Activated naive CD8-positive, alpha-beta T cell treated with anti-CD3 and anti-CD28 coated beads, Interleukin-2, amount 50 U/mL, for 24 hours (primary cell): ENCODE results near the gene SDK2.

Source experiments
- ATAC-seq: fragments of 150-1000 bp; cut with Tn5 transposase; one replicate; pipeline ENCODE4 v1.10.0; 2021
- DNase-seq: peaks from one replicate; pipeline ENCODE4 v3.0.0; 2021
- H3K27ac Mint-ChIP-seq: one replicate; pipeline ENCODE4 v1.8.0; 2021; ENCODE audit warnings: mild to moderate bottlenecking, mixed read lengths
- H3K27me3 Mint-ChIP-seq: one replicate; pipeline ENCODE4 v1.8.0; 2021; ENCODE audit warnings: mixed read lengths
- H3K36me3 Mint-ChIP-seq: one replicate; pipeline ENCODE4 v1.8.0; 2021; ENCODE audit warnings: low read depth, mixed read lengths
- H3K4me1 Mint-ChIP-seq: one replicate; pipeline ENCODE4 v1.8.0; 2021; ENCODE audit warnings: mixed read lengths
- H3K4me3 Mint-ChIP-seq: one replicate; pipeline ENCODE4 v1.8.0; 2021; ENCODE audit warnings: mild to moderate bottlenecking, moderate library complexity, mixed read lengths
- H3K9me3 Mint-ChIP-seq: one replicate; pipeline ENCODE4 v1.8.0; 2021; ENCODE audit warnings: mixed read lengths

Gene SDK2

GRCh38 chr17:73564843-73565242 is 79.4 kb downstream of the SDK2 start:
- Mint-ChIP-seq H3K36me3 (no peaks in the 10 kb centered on the region), H3K9me3 (no peaks in the 10 kb centered on the region), H3K27ac (no peak overlapping the region), H3K4me3 (no peak overlapping the region), H3K4me1 (peaks cover 25% of the 10 kb centered on the region), H3K27me3 (no peaks in the 10 kb centered on the region)
- DNase-seq (no peak), ATAC-seq (no peak)

GRCh38 chr17:73562896-73563295 is 81.3 kb downstream of the SDK2 start:
- no peaks in the 10 kb centered on the region for H3K9me3 Mint-ChIP-seq
- DNase-seq, result no peak
- ATAC-seq, result no peak
- H3K4me1 Mint-ChIP-seq, result peaks cover 20% of the 10 kb centered on the region
- H3K27me3 Mint-ChIP-seq, result no peaks in the 10 kb centered on the region
- no peak overlapping the region for H3K4me3 Mint-ChIP-seq
- H3K36me3 Mint-ChIP-seq, result no peaks in the 10 kb centered on the region
- no peak overlapping the region for H3K27ac Mint-ChIP-seq

DNA sequence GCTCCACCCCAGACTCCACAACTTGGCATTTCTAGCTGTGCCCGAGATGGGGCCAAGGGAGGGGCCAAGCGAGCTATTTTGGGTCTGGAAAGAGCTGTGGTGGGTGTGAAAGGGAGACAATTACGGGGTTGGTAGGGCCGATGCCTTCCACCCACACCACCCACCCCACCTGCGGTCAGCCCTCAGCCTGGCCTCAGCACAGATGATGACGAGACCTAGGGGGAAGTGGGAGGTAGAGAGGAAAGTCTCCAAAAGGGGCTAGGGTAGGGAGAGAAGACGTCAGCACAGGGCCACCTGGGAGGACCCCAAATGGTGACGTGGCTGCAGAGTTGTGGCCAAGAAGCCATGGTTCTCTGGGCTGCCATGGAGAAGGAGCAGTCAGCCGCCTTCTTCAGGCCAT is 83.1 kb downstream of the SDK2 start:
- Mint-ChIP-seq H3K27me3 (no peaks in the 10 kb centered on the region), H3K27ac (no peak overlapping the region), H3K36me3 (no peaks in the 10 kb centered on the region), H3K4me1 (peaks cover 8% of the 10 kb centered on the region), H3K9me3 (no peaks in the 10 kb centered on the region), H3K4me3 (no peak overlapping the region)
- ATAC-seq (no peak), DNase-seq (no peak)

DNA sequence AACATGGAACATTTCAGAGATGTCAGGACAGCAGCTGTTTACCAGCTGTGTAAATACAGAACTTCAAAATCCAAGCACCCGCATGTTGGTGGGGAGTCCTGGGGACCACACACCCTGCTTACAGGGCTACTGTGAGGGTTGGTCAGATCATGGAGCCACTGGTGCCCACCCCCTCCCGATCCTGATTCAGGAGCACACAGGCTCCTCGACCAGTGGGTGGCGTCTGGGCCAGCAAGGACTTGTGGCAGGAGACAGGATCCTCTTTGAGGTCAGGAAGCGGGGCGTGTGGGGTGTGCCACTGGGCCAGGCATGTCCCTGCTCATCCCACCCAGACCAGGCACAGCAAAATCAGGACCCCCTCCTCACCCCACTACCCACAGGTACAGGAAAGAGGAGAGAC is 83.6 kb downstream of the SDK2 start:
- H3K4me3 Mint-ChIP-seq, result no peak overlapping the region
- DNase-seq (no peak), ATAC-seq (no peak)
- H3K4me1 Mint-ChIP-seq, result peaks cover 6% of the 10 kb centered on the region
- no peak overlapping the region for H3K27ac Mint-ChIP-seq
- no peaks in the 10 kb centered on the region for H3K27me3 Mint-ChIP-seq
- H3K9me3 Mint-ChIP-seq, result no peaks in the 10 kb centered on the region
- no peaks in the 10 kb centered on the region for H3K36me3 Mint-ChIP-seq

DNA sequence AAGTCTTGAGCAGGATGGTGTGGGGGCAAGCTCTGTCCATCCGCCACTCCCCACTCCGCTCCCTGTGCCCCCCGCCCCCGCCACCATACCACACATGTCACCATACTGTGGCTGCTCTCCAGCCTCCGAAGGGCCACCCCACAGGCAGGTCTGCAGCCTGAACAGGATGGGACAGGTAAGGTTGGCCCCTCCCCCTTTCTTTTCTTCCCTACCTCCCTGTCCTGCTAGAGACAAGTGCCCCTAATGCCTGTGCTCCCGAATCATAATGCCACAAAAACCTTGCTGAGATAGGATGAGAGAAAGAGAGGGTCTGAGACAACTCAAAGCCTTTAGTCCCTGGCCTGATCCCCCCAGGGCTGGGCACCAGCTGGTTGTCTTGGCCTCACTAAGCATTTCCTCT is 84.7 kb downstream of the SDK2 start:
- DNase-seq (no peak), ATAC-seq (no peak)
- no peak overlapping the region for H3K4me3 Mint-ChIP-seq
- no peaks in the 10 kb centered on the region for H3K36me3 Mint-ChIP-seq
- H3K9me3 Mint-ChIP-seq, result no peaks in the 10 kb centered on the region
- H3K27ac Mint-ChIP-seq, result no peak overlapping the region
- peaks cover 6% of the 10 kb centered on the region for H3K4me1 Mint-ChIP-seq
- H3K27me3 Mint-ChIP-seq, result no peaks in the 10 kb centered on the region

DNA sequence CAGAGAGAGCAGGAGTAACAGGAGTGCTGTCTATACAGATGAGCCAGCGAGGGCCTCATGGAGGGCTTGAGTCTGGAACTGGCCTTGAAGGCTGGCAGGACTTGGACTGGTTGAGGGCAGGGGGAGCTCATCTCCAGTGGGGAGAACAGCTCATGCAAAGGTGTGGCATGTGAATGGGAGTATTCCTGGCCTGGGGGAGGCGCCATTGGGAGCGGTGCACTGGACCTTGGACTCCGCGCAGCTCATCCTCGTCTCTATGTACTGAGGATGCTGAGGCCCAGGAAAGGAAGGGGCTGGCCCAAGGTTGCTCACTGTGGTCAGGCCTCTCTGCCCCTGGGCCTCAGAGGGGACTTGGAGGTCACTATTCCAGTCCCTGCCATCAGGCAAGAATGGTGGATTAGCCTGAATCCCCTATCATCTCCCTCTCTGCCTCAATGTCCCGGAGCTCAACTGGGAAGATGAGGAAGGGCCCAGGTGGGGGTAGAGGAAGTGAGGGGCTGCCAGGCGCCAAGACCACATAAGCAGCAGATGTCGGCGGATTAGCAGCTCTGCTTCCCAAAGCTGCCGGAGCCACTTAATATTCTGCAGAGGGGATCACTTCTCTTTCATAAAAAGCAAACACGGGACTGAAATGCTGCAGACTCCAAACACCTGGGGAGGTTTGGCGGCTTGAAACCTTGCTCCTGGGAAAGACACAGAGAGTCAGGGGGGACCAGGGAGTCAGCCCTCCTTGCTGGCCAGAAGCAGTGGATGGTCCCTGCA is 88.9 kb downstream of the SDK2 start:
- Mint-ChIP-seq H3K4me1 (peaks cover 8% of the 10 kb centered on the region), H3K27ac (no peak overlapping the region), H3K36me3 (no peaks in the 10 kb centered on the region), H3K4me3 (no peak overlapping the region), H3K27me3 (no peaks in the 10 kb centered on the region), H3K9me3 (no peaks in the 10 kb centered on the region)
- DNase-seq (no peak), ATAC-seq (no peak)

DNA sequence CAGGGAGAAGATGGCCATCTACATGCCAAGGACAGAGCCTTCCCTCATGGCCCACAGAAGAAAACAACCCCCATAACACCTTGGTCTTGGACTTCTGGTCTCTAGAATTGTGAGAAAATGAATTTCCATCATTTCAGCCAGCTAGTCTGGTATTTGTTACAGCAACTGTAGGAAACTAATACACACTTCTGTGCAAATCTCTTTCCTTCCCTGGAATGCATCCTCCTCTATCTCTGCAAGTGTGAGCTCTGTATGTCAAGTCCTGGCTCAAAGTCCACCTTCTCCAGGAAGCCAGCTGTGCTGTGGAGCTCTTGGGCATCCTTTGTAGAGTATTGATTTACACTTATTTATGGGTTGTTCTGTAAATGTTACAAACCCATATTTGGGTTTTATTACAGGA is 89.7 kb downstream of the SDK2 start:
- DNase-seq, result no peak
- Mint-ChIP-seq H3K27ac (no peak overlapping the region), H3K36me3 (no peaks in the 10 kb centered on the region), H3K4me3 (no peak overlapping the region), H3K9me3 (no peaks in the 10 kb centered on the region), H3K4me1 (peaks cover 10% of the 10 kb centered on the region), H3K27me3 (no peaks in the 10 kb centered on the region)
- no peak for ATAC-seq

DNA sequence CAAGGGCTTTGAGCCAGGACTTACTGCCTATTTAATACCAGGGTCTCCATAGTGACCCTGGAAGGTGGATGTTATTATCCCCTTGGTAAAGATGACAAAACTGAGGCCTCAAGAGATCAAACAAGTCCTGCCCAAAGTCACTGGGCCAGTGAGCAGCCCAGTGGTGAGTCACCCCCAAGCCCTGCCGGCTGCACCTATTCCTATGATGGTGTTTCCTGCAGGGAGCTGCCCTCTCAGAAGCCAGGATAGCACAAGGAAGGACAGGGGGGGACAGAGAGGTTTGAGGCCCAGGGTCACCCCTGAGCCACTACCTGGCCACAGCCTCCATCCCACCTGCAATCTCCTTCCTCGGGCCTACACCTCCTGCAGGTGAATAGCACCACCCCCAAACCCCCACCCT is 90.9 kb downstream of the SDK2 start:
- Mint-ChIP-seq H3K9me3 (no peaks in the 10 kb centered on the region), H3K36me3 (no peaks in the 10 kb centered on the region), H3K4me1 (peaks cover 13% of the 10 kb centered on the region), H3K27ac (no peak overlapping the region), H3K4me3 (no peak overlapping the region), H3K27me3 (no peaks in the 10 kb centered on the region)
- no peak for DNase-seq
- no peak for ATAC-seq

DNA sequence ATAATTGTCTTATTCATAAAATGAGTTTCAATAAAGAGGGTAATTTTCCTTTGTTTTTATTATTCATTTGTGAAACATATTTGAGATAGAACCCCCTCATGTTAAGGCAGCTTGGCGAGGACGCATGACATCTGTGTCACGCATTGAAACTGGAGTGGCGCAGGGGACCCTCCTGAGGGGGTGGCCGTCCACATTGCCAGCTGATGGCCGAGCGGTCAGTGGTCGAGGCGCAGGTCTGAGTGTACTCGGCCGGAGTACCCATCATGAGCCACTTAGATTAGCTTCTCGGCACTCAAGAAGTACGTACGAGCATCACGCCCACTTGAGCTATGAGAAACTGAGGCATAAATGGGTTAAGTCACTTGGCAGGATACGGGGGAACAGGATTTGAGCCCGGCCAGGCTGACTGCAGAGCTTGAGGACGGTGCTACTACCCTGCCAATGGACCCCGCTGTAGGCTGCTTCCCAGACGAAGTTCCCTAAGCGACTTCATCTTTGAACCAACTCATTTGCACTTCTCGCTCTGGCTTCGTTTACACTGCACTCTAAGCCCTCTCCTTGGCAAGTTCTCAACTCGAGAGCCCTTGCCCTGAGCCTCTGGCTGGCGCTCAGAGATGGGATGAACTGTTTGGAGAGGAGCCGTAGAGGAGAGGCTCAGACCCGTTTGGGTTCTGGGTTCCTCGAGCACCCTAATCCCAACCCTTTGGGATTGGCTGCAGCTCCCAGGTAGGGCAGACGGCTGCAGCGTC is 91.8 kb downstream of the SDK2 start:
- no peak overlapping the region for H3K27ac Mint-ChIP-seq
- no peaks in the 10 kb centered on the region for H3K36me3 Mint-ChIP-seq
- ATAC-seq, result no peak
- peak overlapping the region; percentile 77 for H3K4me3 Mint-ChIP-seq
- no peak for DNase-seq
- no peaks in the 10 kb centered on the region for H3K27me3 Mint-ChIP-seq
- H3K4me1 Mint-ChIP-seq, result peaks cover 13% of the 10 kb centered on the region
- no peaks in the 10 kb centered on the region for H3K9me3 Mint-ChIP-seq

DNA sequence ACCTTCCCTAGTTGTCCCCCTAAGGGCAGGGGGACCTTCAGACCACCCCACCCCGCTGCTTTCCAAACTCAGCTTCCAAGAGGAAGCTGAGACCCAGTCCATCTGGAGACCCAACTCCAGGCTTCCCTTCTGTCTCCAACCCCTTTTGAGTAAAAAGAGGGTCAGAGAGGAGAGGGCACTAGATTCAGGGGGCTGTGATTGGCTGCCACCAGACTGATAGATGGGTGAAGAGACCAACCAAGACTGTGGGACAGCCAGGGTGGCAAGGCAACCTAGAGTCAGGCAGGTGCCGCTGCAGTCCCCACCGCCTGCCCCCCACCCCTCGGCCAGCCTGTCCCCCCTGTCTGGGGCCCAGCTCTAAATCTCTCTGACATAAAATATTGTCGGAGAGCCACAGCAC is 92.5 kb downstream of the SDK2 start:
- DNase-seq (peak; percentile 30), ATAC-seq (peak; percentile 58)
- Mint-ChIP-seq H3K36me3 (no peaks in the 10 kb centered on the region), H3K9me3 (no peaks in the 10 kb centered on the region), H3K4me3 (peak overlapping the region; percentile 77), H3K27ac (no peak overlapping the region), H3K27me3 (no peaks in the 10 kb centered on the region), H3K4me1 (peaks cover 19% of the 10 kb centered on the region)

DNA sequence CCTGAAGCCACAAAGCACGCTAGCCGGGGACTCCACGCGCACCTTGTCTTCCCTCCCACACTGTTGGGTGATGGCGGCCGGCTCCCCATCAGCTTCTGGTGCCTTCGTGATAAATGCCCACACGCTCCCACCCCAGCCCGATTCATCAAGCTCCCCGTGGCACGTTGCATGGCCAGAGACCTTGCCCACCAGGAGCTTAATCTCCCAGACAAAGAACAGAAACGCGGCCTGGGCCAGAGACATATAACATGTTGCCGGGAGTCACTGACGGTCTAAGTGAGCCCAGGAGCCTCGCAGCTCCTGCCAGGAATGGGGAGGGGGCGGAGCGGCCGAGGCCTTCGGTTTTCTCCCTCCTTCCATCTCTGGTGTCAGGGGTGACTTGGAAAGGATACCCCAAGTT is 93.1 kb downstream of the SDK2 start:
- Mint-ChIP-seq H3K36me3 (no peaks in the 10 kb centered on the region), H3K9me3 (no peaks in the 10 kb centered on the region), H3K4me3 (no peak overlapping the region), H3K27me3 (no peaks in the 10 kb centered on the region), H3K27ac (no peak overlapping the region), H3K4me1 (peaks cover 19% of the 10 kb centered on the region)
- ATAC-seq (no peak), DNase-seq (no peak)

GRCh38 chr17:73550556-73550955 is 93.7 kb downstream of the SDK2 start:
- H3K36me3 Mint-ChIP-seq, result no peaks in the 10 kb centered on the region
- H3K27ac Mint-ChIP-seq, result no peak overlapping the region
- H3K4me3 Mint-ChIP-seq, result no peak overlapping the region
- no peak for DNase-seq
- ATAC-seq, result no peak
- H3K9me3 Mint-ChIP-seq, result no peaks in the 10 kb centered on the region
- H3K27me3 Mint-ChIP-seq, result no peaks in the 10 kb centered on the region
- peaks cover 19% of the 10 kb centered on the region for H3K4me1 Mint-ChIP-seq

DNA sequence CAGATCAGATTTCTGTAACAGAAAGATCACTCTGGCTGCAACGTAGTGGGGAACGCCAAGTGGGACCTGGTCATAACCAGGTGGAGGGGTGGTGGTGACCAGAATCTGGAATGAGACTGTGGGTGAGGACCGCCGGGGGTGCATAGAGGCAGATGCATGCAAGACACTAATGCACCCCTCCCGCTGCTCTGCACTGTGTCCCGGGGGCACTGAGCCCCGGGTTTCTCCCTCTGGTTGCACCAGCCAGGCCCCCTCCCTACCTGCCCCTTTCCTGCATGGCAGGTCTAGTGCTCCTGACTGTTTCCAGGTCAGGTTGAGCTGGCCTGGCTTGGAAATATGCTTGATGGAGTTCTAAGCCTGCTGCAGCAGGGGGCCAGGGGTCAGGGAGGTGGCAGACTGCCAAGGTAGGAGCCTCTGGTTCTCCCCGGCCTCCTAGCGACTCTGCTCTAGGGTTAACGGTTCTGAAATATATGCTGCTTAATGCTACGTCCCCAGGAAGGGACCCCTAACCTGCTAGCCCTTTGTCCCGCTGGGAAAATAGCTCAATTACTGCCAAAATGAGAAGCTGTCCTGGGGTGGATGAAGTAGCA is 94.3 kb downstream of the SDK2 start:
- Mint-ChIP-seq H3K4me1 (peaks cover 19% of the 10 kb centered on the region), H3K27me3 (no peaks in the 10 kb centered on the region), H3K36me3 (no peaks in the 10 kb centered on the region), H3K27ac (no peak overlapping the region), H3K9me3 (no peaks in the 10 kb centered on the region), H3K4me3 (no peak overlapping the region)
- DNase-seq, result no peak
- no peak for ATAC-seq

DNA sequence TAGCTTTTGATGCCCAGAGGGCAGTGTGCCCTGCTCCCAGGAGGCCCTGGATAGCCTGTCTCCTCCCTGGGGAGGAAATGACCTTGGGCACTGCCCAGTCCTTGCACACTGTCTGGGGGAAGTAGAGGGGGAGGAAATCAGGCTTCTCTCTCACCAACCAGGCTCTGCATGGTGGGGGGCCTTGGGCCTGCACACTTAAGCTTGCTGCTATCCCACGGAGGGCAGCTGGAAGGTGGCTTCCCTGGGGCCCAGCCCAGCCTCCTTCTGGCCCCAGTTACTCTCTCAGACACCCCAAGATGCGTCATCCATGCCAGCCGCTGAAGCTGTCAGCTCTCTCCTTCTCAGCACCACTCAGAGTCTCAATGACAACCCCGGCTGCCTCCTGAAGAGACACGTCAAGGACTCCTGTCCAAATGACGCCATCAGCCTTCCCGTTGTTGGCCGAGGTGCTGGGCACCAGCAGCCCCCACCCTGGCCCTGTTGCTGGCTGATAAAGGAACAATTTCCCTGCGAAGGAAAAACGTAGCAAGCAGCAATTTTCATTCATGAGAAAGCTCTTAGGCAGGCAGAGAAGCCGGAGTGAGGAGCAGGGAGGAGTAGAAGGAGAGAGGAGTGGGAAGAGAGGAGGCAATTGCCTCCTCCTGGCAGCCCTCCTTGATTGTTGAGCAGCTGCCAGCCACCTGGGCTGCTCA is 95.5 kb downstream of the SDK2 start:
- no peak for ATAC-seq
- no peak overlapping the region for H3K27ac Mint-ChIP-seq
- no peaks in the 10 kb centered on the region for H3K27me3 Mint-ChIP-seq
- H3K9me3 Mint-ChIP-seq, result no peaks in the 10 kb centered on the region
- peaks cover 19% of the 10 kb centered on the region for H3K4me1 Mint-ChIP-seq
- DNase-seq, result no peak
- no peaks in the 10 kb centered on the region for H3K36me3 Mint-ChIP-seq
- H3K4me3 Mint-ChIP-seq, result no peak overlapping the region

GRCh38 chr17:73547790-73548189 is 96.5 kb downstream of the SDK2 start:
- ATAC-seq (no peak), DNase-seq (no peak)
- Mint-ChIP-seq H3K9me3 (no peaks in the 10 kb centered on the region), H3K27me3 (no peaks in the 10 kb centered on the region), H3K27ac (no peak overlapping the region), H3K4me3 (no peak overlapping the region), H3K4me1 (peaks cover 19% of the 10 kb centered on the region), H3K36me3 (no peaks in the 10 kb centered on the region)
